Left lobe of liver (tissue), 1 donor: ENCODE data around the gene PLAAT1. TPM values are rescaled to one million over a fixed set of nuclear protein-coding genes. Genes with fewer than 3 reads are reported as not detected.

Source experiments
- total RNA-seq: library from RNA; stranded (reverse); gene quantifications from one replicate; pipeline ENCODE4 v1.2.1, GENCODE V29; 2021
- donor health status: DM: no; HTN: yes; CAD: no.

The PLAAT1 gene
- total RNA-seq, 1 donor from 2014 or later: not detected

Other genes with a start within 250 kb of the PLAAT1 start
- not detected for gene ATP13A5, start 137.5 kb downstream of the PLAAT1 start, total RNA-seq